ENCODE results near the gene SCP2.
A peak's percentile ranks its signal among the peaks of the same experiment; 100 is the strongest.

SCP2 gene

GRCh38 chr1:52994656-52995055 is 67.6 kb downstream of the SCP2 start:
- no peak overlapping the region for H3K4me3 ChIP-seq (ENCODE audit: low read depth, low read length)
- POLR2A ChIA-PET, result no interaction called here
- no peaks in the 10 kb centered on the region for H3K4me1 ChIP-seq (ENCODE audit: control insufficient read depth, insufficient read depth, low read length)
- peaks cover 0 to 14% of the 10 kb centered on the region in 2 experiments; a peak in 1 of 3 replicates for H3K36me3 ChIP-seq (ENCODE audit: control insufficient read depth in 2 of 2, insufficient read depth in 1 of 2, low read length in 2 of 2)
- no peaks in the 10 kb centered on the region for H3K9me3 ChIP-seq (ENCODE audit: control insufficient read depth, insufficient read depth, low read depth, low read length)
- TF ChIP-seq REST (tag by site-specific recombination; IDR thresholded peaks at IDR 0.05) (peak; percentile 75), ZNF157 (tag by site-specific recombination; IDR thresholded peaks at IDR 0.05) (no peak)
- H3K27ac ChIP-seq (ENCODE audit: extremely low read depth, low read depth, low read length), result no peak overlapping the region
- CTCF ChIA-PET, result no interaction called here

GRCh38 chr1:52996653-52997052 is 69.6 kb downstream of the SCP2 start:
- Histone ChIP-seq H3K9me3 (ENCODE audit: control insufficient read depth, insufficient read depth, low read depth, low read length) (no peaks in the 10 kb centered on the region), H3K4me1 (ENCODE audit: control insufficient read depth, insufficient read depth, low read length) (no peaks in the 10 kb centered on the region), H3K36me3 (ENCODE audit: control insufficient read depth in 2 of 2, insufficient read depth in 1 of 2, low read length in 2 of 2) (peaks cover 0 to 14% of the 10 kb centered on the region in 2 experiments; a peak in 1 of 3 replicates), H3K4me3 (ENCODE audit: low read depth, low read length) (no peak overlapping the region), H3K27ac (ENCODE audit: extremely low read depth, low read depth, low read length) (no peak overlapping the region)
- CTCF ChIA-PET, result interaction anchor here (0.7 to 0.8 kb wide), 2 partner anchors 65 to 191 kb away, joined by 3 to 4 read pairs; no protein-coding TSS in a partner anchor
- POLR2A ChIA-PET, result no interaction called here
- TF ChIP-seq ZNF660 (tag by site-specific recombination; IDR thresholded peaks at IDR 0.05), result no peak
- no peak for TF ChIP-seq ZNF311 (tag by site-specific recombination; IDR thresholded peaks at IDR 0.05; ENCODE audit: borderline replicate concordance)
- no peak for TF ChIP-seq ZFP3 (tag by site-specific recombination; IDR thresholded peaks at IDR 0.05; ENCODE audit: low read depth)
- TF ChIP-seq ZNF280C (tag by site-specific recombination; IDR thresholded peaks at IDR 0.05), result no peak
- no peak for TF ChIP-seq ZNF621 (tag by site-specific recombination; IDR thresholded peaks at IDR 0.05)
- TF ChIP-seq BCL11A (tag by site-specific recombination; IDR thresholded peaks at IDR 0.05; ENCODE audit: low read depth), result no peak
- no peak for TF ChIP-seq ZNF580 (tag by site-specific recombination; IDR thresholded peaks at IDR 0.05)
- no peak for TF ChIP-seq ZNF518A (tag by site-specific recombination; conservative IDR thresholded peaks at IDR 0.05; ENCODE audit: low read depth)
- no peak for TF ChIP-seq ZNF701 (tag by site-specific recombination; IDR thresholded peaks at IDR 0.05)
